Stimulated activated CD8-positive, alpha-beta memory T cell treated with anti-CD3 and anti-CD28 coated beads, Interleukin-4, amount 100 ng/mL, for 1 hour (primary cell): ENCODE results near the gene ATRNL1.

ENCODE experiments used
- DNase-seq, 2 donors: peaks; one replicate each; pipeline ENCODE4 v3.0.0-alpha.2; 2020; ENCODE audit warnings: low read depth in 2 of 2, low spot score in 1 of 2

Gene ATRNL1

DNA sequence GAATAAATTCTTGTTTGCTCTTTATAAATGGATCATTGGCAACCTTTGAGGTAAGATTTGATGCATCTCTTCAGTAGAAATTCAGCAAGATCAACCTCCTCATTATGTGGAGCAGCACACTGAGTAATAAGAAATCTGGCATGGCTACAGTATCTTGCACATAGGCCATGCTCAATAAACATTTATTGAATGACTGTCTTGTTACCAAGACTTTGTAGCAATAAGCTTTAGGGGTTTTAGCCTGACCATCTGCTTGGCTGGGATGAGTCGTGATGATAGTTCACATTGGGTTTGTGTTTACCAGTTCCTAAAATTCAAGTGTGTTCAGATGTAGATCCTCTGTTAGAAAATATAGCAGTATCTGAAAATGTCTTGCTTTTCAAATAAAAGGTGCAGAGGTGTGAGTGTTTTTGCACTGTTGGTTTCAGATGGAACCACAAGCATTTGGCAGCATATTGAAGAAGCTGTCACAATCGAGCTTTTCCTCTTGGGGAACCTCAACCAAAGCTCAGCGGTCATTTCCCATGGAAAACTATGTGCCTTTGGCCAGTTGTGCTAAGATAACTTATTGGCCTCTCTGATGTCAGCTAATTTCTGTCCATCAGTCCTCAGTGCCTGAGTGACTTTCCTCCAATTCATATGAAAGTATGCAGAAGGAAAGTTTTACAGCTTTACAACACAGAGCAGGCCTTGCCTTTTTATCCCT lies 737.3 kb downstream of the ATRNL1 start:
- DNase-seq: no peak

DNA sequence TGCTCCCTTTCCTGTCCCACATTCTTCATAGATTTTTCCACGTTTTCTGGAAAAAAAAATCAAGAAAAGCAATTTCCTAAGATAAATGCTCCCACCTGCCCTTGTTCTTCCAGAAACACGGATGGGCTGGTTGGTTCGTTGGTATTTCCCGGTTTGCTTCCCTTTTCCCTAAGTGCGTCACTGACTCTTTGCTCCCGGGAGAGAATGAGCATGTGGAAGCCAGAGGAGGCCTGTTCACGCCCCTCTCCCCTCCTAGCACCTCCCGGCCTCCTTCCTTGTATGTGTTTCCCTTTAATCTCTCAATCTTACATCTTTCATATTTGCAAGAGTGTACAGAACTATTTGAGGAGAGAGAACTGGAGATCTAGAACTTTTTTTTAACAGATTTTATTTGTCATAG lies 737.9 kb downstream of the ATRNL1 start:
- no peak for DNase-seq

DNA sequence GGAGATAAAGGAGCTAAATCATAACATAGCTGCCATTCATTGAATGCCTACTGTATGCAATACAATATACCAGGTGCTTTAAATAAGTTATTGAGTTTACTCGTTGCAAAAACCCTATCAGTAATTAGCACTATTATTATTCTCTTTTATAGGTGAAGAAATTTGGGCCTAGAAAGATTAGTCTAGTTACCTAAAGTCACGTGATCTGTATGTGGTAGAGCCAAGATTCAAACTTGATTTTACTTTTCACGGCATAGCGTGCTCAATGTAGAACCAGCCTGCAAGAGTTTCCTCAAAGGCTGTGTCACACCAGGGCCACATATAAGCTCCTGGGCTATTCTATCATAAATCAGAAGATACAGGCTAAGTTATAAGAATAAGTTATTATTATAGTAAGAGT lies 740.0 kb downstream of the ATRNL1 start:
- no peak for DNase-seq

DNA sequence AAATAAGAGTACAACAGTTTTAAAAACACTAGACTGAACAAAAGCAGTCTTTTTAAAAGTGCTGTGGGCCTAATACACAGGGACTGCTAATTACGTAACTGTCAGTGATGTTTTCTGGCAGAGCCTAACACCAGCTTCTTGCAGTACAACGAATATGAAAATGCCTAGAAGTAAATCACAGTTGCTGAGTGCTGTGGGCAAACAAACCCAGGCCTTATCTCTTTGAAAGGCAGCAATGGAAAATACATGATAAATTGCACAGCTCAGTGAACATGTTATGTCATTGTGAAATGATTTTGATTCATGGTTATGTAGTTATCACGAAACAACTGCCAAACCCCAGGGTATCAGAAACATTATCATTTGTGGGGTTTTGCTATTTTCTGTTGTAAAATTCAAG lies 751.4 kb downstream of the ATRNL1 start:
- DNase-seq: no peak

DNA sequence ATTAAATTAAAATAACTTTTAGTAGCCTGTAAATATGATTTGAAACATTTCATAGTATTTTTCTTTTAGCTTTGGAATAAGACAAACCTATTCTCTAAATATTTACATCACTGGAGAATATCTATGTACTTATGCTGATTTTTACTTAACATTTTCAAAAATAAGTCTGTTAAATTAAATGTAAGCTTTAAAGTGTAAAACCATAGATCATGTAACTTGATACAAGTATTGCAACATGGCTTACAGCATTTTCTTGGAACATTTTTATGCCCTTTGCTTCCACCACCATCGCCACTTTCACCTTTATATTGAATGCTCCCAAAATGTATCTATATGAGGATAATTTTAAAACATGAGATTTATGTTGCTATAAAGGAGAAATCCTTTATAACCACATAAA lies 752.8 kb downstream of the ATRNL1 start:
- no peak for DNase-seq

DNA sequence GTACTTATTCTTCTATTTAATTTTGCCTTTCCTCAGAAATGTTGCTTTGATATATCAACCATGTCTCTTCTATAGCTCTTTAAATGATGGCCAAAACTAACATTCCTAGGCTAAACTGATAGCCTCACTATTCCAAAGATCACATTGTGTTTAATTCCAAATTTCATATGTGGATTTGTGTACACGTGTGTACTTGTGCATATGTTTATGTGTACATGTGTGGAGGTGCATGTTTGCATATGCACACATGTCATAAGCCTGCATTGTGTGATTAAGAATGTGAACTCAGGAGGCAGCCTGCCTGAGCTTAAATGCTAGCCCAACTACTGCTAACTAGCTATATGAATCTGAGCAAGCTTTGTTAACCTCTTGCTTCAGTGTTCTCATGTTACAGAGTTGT lies 753.4 kb downstream of the ATRNL1 start:
- DNase-seq: no peak

DNA sequence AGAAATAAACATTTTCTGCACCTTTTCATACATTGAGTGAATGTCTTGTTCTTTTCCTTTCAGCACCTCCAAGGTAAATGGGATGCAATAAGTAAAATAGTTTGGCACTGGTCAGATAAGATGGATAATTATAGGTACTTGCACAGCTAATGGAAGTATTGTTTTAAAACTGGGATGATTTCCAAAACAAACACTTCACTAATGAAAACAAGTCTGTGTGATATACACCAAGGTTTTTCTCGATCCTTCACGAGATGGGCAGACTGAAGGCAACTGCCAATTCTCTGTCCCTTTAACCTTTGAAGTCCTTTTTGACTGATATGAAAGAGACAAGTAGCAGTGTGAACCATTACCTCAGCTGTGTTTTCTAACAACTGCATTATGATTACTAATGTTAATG lies 756.0 kb downstream of the ATRNL1 start:
- no peak for DNase-seq

DNA sequence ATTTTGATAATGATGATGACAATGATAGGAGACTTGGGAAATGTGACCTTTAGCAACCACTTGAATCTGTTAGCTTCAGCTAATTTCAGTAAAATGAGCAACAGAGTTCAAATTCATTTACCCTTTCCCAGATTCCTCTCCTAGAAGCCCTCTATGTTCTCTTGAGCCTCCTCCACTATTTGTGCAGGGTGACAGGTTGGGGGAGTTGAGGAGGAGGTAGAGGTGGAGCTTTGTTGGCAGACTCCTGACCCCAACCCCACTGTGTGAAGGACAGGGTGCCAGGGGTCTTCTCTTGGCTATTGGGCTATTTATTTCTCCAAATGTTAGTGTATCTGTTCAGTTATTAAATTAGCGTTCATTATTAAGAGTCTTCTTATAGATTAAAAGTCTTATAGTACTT lies 757.5 kb downstream of the ATRNL1 start:
- no peak for DNase-seq

DNA sequence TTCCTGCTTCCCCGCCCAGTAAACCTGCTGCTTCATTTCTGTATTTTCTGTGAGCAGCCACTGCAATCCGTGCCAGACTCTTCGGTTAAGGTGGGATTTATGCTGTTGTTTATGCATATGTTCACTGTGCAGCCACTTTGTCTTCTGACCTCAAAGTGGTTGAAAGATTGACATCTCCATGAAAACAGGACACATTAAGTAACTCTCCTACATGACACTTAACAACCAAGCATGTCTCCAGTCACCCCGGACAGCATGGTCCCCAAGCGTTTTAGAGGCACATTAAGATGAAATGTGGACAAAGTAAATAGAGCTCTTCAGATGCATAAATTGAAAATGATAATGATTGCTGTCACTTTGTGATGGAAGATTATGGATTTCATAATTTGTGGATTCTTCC lies 758.5 kb downstream of the ATRNL1 start:
- DNase-seq: no peak

DNA sequence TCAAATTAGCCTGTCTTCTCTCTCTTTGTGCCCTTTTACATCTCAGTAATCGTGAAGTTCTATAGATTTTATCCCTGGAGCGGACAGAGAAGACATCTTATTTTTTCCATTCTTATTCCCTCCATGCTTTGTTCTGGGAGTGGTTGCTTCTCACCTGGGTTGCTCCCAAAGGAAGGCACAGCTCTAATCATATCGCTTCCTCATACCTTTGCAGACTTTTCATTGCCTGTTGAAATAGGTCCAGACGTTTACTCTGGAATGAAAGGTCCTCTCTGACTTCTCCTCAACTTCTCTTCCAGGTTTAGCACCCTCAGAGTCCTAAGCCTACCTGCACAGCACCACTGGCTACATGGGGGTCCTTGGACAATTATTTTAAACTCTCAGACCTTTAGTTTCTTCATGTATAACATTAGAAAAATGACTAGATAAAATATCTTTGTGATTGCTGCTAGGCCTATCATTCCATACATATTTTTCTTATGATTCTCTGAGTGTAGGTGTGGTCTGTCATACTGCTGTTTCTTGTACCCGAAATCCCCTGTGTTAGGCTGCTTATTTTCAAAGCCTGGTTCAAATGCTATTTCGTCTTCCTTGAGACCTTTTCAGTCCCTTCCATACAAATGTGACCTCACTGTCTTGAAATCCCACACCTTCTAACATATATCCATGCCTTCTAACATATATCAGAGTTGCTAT lies 761.7 kb downstream of the ATRNL1 start:
- DNase-seq: no peak

DNA sequence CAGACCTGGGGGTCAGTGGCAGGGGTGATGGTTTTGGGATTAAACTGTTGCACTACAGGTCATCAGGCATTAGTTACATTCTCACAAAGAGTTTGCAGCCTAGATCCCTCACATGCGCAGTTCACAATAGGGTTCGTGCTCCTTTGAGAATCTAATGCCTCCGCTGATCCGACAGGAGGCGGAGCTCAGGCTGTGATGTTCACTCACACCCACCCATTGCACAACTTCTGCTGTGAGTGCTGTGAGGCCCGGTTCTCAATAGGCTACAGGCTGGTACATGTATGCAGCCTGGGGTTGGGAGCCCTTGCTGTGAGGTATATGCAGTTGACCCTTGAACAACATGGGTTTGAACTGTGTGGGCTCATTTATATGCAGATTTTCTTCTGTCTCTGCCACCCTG lies 763.4 kb downstream of the ATRNL1 start:
- DNase-seq: no peak

DNA sequence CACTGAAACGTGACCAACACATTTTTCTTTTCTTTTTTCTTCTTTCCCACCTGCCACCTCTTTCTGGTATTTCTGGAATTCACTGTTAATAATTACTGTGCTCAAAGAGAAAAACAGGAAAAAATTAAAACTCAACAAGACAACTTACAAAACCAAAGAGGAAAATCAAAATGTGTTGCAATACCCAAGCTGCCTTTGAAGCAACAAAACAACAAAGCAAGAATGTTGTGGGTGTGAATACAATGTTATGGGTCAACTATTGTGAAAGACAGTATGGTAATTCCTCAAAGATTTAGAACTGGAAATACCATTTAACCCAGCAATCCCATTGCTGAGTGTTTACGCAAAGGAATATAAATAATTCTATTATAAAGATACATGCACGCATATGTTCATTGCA lies 764.7 kb downstream of the ATRNL1 start:
- no peak for DNase-seq

DNA sequence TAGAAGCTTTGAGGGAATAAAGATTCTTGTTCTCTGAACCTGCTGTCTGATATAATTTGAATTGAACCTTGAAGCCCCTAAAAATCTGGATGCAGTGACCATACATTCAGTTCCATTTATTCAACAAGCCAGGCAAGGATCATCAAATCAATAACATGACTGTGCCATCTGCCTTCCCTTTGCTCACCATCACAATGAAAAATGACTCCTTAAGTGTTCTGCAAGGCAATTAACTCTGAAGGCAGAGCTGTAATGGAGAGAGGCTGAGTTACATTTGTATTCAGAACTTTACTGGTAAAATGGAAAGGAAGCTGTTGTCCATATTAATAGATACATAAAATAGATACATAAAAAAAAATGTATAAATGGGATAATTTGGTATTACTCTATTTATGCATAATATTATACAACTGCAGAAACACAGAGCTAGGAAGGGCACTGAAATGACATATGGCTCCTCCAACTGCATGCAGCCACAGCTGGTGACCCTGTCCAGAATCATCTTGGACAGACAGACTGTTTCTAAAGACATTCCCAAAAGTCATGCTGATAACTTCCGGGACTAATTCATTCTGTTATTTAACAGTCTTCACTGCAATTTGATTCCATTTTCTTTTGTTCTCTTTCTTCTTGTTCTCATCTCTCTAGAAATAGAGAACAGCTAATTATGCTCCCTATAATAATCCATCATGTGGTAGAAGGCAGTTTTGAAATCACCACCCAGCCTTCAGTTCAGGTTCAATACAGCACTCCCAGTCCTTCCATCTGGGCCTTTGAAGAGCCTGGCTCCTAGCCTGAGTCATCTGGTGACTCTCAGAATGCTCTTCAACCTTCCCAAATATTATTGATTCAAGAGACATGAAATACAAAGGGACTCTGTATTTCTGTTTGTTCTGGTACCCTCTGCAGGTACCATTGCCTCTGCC lies 767.3 kb downstream of the ATRNL1 start:
- no peak for DNase-seq

DNA sequence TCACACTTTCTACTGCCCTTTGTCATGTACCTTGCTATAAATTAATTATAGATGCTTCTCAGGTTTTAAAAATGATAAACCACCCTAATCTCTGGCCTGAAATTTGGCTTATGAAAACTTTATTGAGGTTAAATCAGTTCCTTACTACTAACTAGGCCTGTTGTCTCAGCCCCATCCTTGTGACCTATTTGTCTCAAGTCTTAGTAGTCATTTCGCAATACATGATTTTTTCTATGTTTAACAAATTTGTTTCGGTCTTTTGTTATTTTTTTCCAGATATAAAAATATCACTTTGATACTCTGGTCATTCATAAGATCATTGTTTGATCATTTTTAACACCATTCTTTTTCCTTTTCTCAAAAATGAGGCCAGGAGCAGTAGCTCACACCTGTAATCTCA lies 768.3 kb downstream of the ATRNL1 start:
- DNase-seq: no peak

DNA sequence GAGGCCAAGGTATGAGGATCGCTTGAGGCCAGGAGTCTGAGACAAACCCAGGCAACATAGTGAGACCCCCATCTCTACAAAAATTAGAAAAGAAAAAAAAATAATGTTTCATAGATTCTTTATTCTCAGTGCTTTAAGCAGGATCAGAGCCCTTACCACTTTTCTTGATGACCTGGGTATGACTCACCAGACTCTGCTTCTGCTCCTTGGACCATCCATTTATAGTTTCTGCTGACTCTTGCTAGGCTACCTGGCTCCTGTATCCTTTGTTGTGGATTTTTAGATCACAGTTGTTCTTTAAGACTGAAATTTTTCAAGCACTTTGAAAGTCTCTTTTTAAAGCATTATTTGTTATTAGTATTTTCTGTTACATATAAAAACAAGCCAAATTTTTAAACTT lies 768.7 kb downstream of the ATRNL1 start:
- DNase-seq: no peak

DNA sequence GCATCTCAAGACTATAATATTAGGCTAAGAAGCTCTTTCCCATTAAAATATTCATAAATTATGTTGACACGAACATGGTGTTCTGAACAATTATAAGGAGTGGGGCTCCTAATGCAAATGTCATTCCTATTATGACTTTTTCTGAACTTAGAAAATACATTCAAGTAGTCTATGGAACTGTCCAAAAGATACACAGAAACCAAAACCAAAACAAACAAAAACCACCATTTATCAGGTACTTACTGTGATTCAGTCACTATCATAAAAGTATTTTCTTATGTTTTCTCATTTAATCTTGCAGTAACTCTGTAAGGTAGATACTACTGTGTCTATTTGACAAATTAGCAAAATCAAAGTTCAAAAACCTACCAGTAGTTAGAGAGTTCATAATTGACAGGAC lies 773.0 kb downstream of the ATRNL1 start:
- DNase-seq: no peak

DNA sequence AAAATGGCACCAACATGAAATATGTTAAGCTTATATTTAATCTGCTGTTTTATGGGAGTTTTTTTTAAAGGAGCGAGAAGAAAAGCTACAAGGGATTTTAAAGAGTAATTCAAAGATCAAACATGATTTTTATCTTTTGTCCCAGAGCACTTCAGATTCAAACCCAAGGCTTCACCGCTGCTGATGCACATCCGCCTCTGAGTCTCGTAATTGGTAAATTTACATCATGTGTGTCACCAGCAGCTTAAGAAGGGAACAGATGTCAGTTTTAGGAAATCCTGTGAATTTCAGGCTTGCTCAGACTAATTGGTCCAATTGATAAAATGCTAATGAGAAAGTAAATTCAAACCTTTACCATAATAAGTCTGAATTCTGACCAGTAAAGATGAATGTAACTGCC lies 773.5 kb downstream of the ATRNL1 start:
- no peak for DNase-seq

DNA sequence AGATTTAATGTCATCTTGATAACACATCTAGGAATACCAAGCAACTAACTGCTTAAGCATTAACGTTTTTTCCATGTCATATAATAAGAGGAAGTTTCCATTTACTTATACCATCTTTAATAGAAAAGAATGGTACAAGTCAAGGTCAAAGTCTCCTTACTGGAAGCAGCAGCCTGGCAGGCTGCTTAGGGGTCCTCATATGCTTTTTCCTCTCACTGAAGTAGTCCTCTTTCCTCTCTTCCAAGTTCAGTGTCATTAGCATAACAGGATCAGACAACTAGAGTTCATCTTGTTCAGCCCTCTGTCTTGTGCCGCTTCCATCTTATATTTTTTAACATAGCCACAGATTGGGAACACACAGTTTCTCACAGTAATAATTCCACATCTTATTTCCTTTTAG lies 774.1 kb downstream of the ATRNL1 start:
- no peak for DNase-seq

DNA sequence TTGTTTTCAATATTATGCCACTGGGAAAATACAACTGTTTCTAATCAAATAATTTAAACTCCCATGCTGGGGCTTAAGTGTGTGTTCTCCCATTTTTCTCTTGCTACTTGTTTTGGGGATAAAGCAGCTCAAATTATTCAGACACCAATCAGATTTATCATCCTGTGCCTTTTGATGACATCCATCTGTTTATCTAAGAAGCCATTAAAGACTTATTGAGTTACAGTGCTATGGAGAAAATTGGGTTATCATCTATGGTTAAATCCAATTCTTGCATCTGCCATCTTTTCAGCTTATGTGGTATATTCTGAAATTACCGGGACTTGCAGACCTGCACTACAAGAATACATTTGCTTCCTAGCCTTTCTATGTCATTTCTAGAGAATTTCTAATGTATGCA lies 778.7 kb downstream of the ATRNL1 start:
- DNase-seq: no peak

DNA sequence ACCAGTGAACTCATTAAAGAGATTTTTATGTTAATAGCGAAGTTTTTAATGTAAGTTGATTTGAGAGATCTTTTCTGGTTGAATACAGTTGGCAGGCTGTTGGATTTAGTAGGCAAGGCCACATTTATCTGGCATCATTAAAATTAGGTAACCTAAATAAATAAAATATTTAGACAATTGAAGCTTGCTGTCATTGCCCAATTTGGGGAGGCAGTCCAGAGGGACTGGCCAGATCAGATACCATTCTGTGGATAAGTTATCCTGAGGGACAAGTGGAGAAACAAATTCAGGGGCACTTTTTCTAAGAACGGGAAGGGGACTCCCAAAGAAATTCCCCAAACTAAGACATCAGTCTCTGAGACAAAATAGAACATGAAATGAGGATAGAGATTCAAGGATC lies 782.0 kb downstream of the ATRNL1 start:
- DNase-seq: no peak

DNA sequence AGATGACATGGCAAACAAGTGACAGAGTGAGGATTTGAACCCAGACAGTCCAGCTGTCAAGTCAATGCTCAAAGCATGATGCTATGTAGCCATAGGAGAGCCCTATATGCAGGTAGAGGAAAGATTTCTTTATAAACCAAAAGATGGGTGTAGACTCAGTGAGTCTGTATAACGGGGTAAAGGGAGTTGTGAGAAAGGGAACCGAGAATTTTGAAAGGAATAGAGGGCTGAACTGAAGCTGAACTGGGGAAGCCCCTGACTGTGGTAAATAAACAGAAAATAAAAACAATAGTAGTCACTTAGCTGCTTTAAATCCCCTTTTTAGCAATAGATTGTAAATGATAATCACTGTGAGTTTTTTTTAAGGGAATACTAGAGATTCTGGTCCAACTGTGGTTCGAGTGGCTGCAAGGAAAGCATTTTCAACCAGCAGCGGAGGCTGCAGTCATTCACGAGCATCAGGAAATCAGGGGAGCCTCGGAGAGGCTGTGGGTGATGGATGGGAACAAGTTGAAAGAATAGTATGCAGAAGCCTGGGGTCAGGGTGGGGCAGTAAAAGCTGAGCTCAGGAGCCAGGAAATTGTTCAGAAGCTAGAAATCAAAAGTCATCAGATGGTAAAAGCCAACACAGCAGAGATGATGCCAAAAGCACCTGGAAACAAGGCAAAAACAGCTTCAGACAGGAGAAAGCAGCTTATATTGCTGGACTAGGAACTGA lies 786.4 kb downstream of the ATRNL1 start:
- DNase-seq: no peak
